SK-N-DZ (cell line): ENCODE data around the gene CD160.
"Not testable (repeated sequence)": the region's sequence is repeated elsewhere in the genome, so short reads cannot be mapped to it uniquely, and the experiment has no call there.

Experiments
- DNase-seq: peaks from one replicate; pipeline ENCODE4 v3.0.0-alpha.2; 2015; ENCODE audit warnings: low spot score

CD160 gene

DNA sequence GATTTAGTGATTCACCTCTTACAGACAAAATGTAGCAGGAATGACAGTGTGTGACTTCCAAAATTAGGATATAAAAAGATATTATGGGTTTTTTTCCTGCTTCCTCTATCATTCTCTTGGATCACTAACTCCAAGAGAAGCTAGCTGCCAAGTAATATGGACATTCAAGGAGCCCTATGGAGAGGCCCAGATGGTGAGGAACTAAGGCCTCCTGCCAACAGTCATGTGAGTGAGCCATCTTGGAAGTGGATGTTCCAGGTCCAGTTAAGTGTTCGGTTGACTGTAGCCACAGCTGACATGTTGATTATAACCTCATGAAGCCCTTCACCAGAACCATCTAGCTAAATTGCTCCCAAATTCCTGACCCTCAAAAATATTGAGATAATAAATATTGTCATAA is 38.8 kb downstream of the CD160 start:
- no peak for DNase-seq

DNA sequence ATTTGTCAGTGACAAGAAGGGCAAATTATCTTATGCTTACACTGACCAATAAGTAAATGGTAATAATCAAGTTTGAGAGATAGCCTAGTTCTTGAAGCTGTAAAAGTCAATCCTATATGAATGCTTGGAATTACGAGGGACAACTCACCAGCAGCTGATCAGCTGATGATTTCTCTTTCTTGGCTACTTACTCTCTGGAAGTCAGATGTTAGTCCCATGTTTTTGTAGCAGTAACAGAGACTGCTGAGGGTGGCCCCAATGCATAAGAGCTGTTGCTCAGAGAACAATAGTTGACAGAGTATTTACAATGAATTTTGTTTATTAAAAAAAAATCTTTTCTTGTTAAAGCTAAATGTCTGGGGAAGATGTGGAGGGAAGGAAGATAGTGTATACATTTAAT is 39.3 kb downstream of the CD160 start:
- no peak for DNase-seq

DNA sequence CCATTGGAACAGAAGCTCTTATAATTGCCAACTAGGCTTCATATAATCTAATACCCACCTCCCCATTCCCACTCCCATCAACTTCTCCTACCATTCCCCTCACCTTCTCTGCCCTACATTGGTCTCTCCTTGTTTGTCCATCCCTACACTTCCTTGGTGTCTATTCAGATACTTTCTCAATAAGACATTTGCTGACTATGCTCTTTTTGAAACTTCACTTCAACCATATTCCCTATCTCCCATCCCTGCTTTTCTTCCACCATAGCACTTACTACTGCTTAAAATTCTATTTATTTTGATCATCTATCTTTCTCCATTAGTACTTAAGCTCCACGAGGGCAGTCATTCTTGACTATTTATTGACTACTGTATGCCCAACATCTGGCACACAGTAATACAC is 40.4 kb downstream of the CD160 start:
- no peak for DNase-seq

DNA sequence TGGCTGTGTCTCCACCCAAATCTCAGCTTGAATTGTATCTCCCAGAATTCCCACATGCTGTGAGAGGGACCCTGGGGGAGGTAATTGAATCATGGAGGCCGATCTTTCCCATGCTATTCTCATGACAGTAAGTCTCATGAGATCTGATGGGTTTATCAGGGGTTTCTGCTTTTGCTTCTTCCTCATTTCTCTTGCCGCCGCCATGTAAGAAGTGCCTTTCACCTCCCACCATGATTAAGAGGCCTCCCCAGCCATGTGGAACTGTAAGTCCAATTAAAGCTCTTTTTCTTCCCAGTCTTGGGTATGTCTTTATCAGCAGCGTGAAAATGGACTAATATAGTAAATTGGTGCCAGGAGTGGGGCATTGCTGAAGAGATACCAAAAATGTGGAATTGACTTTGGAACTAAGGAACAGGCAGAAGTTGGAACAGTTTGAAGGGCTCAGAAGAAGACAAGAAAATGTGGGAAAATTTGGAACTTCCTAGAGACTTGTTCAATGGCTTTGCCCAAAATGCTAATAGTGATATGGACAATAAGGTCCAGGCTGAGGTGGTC is 41.2 kb downstream of the CD160 start:
- DNase-seq: not testable (repeated sequence)

DNA sequence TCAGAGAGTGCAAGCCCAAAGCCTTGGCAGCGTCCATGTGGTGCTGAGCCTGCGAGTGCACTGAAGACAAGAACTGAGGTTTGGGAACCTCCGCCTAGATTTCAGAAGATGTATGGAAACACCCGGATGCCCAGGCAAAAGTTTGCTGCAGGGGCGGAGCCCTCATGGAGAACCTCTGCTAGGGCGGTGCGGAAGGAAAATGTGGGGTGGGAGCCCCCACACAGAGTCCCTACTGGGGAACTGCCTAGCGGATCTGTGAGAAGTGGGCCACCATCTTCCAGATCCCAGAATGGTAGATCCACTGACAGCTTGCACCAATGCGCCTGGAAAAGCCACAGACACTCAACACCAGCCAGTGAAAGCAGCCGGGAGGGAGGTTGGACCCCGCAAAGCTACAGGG is 42.2 kb downstream of the CD160 start:
- not testable (repeated sequence) for DNase-seq

GRCh38 chr1:145762001-145762400 is 42.7 kb downstream of the CD160 start:
- DNase-seq: not testable (repeated sequence)

DNA sequence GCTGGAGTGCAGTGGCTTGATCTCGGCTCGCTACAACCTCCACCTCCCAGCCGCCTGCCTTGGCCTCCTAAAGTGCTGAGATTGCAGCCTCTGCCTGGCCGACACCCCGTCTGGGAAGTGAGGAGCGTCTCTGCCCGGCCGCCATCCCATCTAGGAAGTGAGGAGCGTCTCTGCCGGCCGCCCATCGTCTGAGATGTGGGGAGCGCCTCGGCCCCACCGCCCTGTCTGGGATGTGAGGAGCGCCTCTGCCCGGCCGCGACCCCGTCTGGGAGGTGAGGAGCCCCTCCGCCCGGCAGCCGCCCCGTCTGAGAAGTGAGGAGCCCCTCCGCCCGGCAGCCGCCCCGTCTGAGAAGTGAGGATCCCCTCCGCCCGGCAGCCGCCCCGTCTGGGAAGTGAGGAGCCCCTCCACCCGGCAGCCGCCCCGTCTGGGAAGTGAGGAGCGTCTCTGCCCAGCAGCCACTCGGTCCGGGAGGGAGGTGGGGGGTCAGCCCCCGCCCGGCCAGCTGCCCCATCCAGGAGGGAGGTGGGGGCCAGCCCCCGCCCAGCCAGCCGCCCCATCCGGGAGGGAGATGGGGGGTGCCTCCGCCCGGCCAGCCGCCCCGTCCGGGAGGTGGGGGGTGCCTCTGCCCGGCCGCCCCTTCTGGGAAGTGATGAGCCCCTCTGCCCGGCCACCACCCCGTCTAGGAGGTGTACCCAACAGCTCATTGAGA is 45.1 kb downstream of the CD160 start:
- DNase-seq: not testable (repeated sequence)

- DNase-seq: not testable (repeated sequence)
Observed at GRCh38 chr1:145765127-145765526, 45.8 kb downstream of the CD160 start.

DNA sequence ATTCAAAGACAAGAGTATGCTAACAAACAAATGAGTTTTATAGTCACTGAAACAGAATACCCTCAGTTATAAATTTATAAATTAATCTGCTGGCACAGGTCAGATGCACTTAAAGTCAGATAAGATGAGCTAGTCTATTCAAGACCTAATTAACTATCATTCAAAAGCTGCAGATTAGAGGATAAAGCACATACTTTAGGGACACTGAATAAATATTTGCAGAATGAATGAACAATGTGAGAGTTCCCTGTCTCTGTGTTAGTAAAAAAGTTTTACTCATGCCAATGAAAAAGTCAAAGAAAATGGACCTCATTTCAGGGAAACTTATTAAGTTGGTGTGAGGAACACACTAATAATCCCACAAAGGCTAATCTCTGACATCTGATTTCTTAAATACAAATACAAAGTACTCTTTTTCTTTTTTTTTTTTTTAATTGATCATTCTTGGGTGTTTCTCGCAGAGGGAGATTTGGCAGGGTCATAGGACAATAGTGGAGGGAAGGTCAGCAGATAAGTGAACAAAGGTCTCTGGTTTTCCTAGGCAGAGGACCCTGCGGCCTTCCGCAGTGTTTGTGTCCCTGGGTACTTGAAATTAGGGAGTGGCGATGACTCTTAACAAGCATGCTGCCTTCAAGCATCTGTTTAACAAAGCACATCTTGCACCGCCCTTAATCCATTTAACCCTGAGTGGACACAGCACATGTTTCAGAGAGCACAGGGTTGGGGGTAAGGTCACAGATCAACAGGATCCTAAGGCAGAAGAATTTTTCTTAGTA is 46.5 kb downstream of the CD160 start:
- DNase-seq: not testable (repeated sequence)

DNA sequence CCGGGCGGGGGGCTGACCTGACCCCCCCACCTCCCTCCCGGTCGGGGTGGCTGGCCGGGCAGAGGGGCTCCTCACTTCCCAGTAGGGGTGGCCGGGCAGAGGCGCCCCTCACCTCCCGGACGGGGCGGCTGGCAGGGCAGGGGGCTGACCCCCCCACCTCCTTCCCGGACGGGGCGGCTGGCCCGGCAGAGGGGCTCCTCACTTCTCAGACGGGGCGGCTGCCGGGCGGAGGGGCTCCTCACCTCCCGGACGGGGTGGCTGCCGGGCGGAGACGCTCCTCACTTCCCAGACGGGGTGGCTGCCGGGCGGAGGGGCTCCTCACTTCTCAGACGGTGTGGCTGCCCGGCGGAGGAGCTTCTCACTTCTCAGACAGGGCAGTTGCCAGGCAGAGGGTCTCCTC is 47.6 kb downstream of the CD160 start:
- not testable (repeated sequence) for DNase-seq

DNA sequence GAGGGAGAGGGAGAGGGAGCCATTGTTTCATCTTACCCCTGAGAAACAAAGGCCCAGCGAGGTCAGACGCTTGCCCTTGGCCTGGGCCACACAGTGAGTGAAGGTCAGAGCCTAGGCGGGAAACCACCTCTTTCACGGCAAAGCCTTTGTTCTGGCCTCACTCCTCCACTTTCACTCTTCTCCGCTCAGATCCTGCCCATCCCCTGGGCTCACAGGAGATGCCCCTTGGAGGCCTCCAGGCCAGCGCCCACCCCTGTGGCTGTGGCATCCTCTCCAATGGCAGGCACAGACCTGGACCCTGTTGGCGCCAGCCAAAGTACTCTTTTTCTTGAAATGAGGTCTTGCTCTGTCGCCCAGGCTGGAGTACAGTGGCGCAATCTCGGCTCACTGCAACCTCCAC is 48.7 kb downstream of the CD160 start:
- DNase-seq: not testable (repeated sequence)

- no peak for DNase-seq
Observed at GRCh38 chr1:145771056-145771455, 51.8 kb downstream of the CD160 start.

DNA sequence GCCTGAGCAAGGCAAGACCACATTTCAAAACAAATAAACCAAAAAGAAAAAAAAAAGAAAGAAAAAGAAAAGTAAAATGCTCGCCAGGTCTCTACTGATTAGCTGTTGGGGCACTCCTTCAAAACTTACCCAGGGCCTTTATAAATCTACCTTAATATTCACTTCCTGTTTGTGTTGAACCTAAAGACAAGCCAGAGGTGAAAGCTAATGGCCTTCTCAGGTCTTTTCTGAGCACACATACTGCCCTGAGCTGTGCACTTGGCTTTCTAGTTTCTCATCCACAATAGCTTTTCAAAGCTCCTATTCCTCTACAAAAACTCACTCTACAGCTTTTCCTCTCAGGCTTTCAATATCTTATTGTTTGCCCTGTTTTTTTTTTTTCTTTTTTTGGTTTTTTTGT is 54.1 kb downstream of the CD160 start:
- DNase-seq: no peak

GRCh38 chr1:145777357-145778145 is 58.3 kb downstream of the CD160 start:
- no peak for DNase-seq

- DNase-seq: no peak
Observed at GRCh38 chr1:145778146-145778540, 58.8 kb downstream of the CD160 start.

DNA sequence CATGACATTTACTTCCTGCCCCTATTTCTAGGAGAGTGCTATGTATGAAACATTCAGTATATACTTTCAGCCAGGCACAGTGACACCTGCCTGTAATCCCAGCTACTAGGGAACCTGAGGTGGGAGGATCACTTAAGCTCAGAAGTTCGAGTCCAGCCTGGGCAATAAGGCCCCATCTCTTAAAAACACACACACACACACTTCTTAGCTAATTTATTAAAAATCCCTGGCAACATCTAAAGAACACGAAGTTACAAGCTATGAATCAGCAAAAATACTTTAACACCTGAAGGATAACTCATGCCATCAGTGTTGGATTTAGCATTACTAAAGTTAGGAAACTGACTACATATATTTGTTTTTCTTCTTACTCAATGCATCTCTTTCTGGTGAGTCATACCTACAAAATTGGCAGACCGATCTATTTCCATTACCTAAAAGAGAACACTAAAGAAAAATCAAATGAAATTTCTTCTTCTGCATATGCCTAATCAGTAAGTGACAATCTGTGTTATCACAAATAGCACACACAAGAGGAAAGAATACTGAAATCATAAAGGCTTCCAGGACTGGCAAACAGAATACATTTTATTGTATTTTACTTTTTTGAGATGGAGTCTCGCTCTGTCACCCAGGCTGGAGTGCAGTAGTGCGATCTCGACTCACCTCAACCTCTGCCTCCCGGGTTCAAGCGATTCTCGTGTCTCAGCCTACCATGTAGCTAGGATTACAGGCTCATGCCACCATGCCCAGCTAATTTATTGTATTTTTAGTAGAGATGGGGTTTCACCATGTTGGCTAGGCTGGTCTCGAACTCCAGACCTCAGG is 63.2 kb downstream of the CD160 start:
- no peak for DNase-seq

DNA sequence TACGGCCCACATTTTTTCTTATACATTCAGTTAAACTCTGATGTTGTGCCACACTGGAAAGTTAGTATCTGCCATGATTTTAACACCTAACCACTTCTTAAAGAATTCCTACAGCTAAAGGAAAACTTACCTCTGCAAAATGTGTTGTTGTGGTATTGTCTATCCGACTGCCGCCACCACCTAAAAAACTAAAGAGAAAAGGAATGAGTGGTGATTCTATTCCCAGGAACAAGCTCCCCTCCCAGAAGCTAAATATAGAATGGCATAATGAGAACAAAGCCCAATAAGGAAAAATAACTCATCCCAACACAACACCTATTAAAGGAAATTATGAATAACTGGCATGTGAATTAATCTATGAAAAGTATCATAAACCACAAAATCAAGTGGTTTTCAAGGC is 65.1 kb downstream of the CD160 start:
- DNase-seq: no peak

DNA sequence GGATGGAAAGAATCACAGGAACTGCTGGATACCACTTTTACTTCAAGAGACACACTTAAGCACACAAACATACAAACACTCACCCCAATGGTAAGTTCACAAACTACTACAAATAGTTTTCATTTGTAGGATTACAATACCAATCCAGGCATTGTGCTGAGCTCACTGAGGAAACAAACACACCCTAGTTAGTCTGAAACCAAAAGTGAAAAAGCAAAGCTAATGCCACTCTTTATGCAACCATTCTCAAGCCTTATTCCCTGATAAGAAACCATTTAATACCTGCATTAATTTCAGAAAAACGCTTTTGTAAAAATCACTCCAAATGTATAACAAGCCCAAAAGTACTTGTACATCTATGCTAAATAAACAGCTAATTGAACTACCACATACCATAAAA is 66.2 kb downstream of the CD160 start:
- DNase-seq: no peak

- no peak for DNase-seq
Observed at GRCh38 chr1:145786271-145786670, 67.0 kb downstream of the CD160 start.

- no peak for DNase-seq
Observed at GRCh38 chr1:145788580-145788979, 69.3 kb downstream of the CD160 start.
